Thymus (tissue), 11 donors: ENCODE results near the gene TMEM82. TPM values are rescaled to one million over a fixed set of nuclear protein-coding genes. Genes with fewer than 3 reads are reported as not detected.

Experiments
- DNase-seq, 9 donors: peaks; one replicate each; pipeline ENCODE4 v3.0.0-alpha.2; 2013; ENCODE audit warnings: low spot score in 9 of 9, low read depth in 6 of 9, missing footprints in 1 of 9
- H3K27ac ChIP-seq, 2 donors: one replicate each; pipeline ENCODE4 v1.5.1; 2013; ENCODE audit warnings: control low read depth in 1 of 2, low read depth in 1 of 2, low read length in 1 of 2, mild to moderate bottlenecking in 1 of 2, moderate library complexity in 1 of 2
- H3K27me3 ChIP-seq, 2 donors: one replicate each; pipeline ENCODE4 v1.5.1; 2013; ENCODE audit warnings: low read length in 1 of 2; ENCODE audit not compliant: control insufficient read depth in 2 of 2, insufficient read depth in 1 of 2
- H3K36me3 ChIP-seq, 2 donors: one replicate each; pipeline ENCODE4 v1.5.1; 2013; ENCODE audit warnings: low read length in 1 of 2, mild to moderate bottlenecking in 1 of 2, moderate library complexity in 1 of 2; ENCODE audit not compliant: control insufficient read depth in 2 of 2, insufficient read depth in 2 of 2
- H3K4me1 ChIP-seq, 2 donors: one replicate each; pipeline ENCODE4 v1.5.1; 2013; ENCODE audit warnings: low read length in 2 of 2; ENCODE audit not compliant: control insufficient read depth in 2 of 2, insufficient read depth in 2 of 2
- H3K4me3 ChIP-seq, 2 donors: one replicate each; pipeline ENCODE4 v1.5.1; 2013; ENCODE audit warnings: low read length in 2 of 2, control low read depth in 1 of 2, mild to moderate bottlenecking in 1 of 2
- H3K9me3 ChIP-seq, 2 donors: one replicate each; pipeline ENCODE4 v1.5.1; 2013; ENCODE audit warnings: low read length in 1 of 2, mild to moderate bottlenecking in 1 of 2; ENCODE audit not compliant: control insufficient read depth in 2 of 2, insufficient read depth in 1 of 2
- WGBS: extraction: QIAGEN DNeasy Blood & Tissue Kit; methylation state at CpG from one replicate; pipeline ENCODE4 v1.1.7; 2013; 5-methylcytosine and 5-hydroxymethylcytosine counted together
- polyA plus RNA-seq: library from polyadenylated mRNA; stranded (reverse); fragments of 200-250 nt; gene quantifications from one replicate; pipeline ENCODE4 v1.2.3, GENCODE V29; 2013
- total RNA-seq: library from RNA; stranded (reverse); fragments of 120-200 nt; gene quantifications from one replicate; pipeline ENCODE4 v1.2.4, GENCODE V29; 2013
- donor health status: healthy.

The TMEM82 gene
- total and polyA plus RNA-seq, 2 donors: not detected

GRCh38 chr1:15749399-15750291 lies 7.3 kb downstream of the TMEM82 start:
- H3K9me3 ChIP-seq: no peaks in the 10 kb centered on the region
- no peak for DNase-seq
- H3K27ac ChIP-seq: no peak overlapping the region
- no peak overlapping the region for H3K4me3 ChIP-seq
- 83% methylated on average over 19 of the region's 19 CpGs for WGBS
- H3K4me1 ChIP-seq: no peaks in the 10 kb centered on the region
- H3K36me3 ChIP-seq: no peaks in the 10 kb centered on the region
- peaks cover 0 to 4% of the 10 kb centered on the region in 2 donors for H3K27me3 ChIP-seq

- DNase-seq: no peak
- 94% methylated on average over 12 of the region's 12 CpGs for WGBS
These were observed 8.6 kb downstream of the TMEM82 start for GRCh38 chr1:15750924-15751323.

GRCh38 chr1:15751717-15752116 lies 9.4 kb downstream of the TMEM82 start:
- Histone ChIP-seq H3K27ac (no peak overlapping the region), H3K27me3 (peaks cover 6 to 20% of the 10 kb centered on the region in 2 donors), H3K9me3 (no peaks in the 10 kb centered on the region), H3K4me1 (peaks cover 6 to 7% of the 10 kb centered on the region in 2 donors), H3K4me3 (no peak overlapping the region), H3K36me3 (no peaks in the 10 kb centered on the region)
- WGBS: 91% methylated on average over 10 of the region's 10 CpGs
- DNase-seq: no peak

More at GRCh38 chr1:15750924-15751323, 8.6 kb downstream of the TMEM82 start:
- Histone ChIP-seq H3K4me1 (no peaks in the 10 kb centered on the region), H3K4me3 (no peak overlapping the region), H3K27ac (no peak overlapping the region), H3K27me3 (peaks cover 0 to 12% of the 10 kb centered on the region in 2 donors), H3K9me3 (no peaks in the 10 kb centered on the region), H3K36me3 (no peaks in the 10 kb centered on the region)

- no peak for DNase-seq
- Histone ChIP-seq H3K4me3 (no peak overlapping the region), H3K27ac (no peak overlapping the region), H3K9me3 (no peaks in the 10 kb centered on the region), H3K27me3 (peaks cover 22 to 39% of the 10 kb centered on the region in 2 donors), H3K36me3 (no peaks in the 10 kb centered on the region), H3K4me1 (peaks cover 6 to 8% of the 10 kb centered on the region in 2 donors)
- WGBS: 88% methylated on average over 10 of the region's 10 CpGs
These were observed 11.5 kb downstream of the TMEM82 start for GRCh38 chr1:15753776-15754175.

- Histone ChIP-seq H3K27me3 (peaks cover 34 to 53% of the 10 kb centered on the region in 2 donors), H3K36me3 (no peaks in the 10 kb centered on the region), H3K4me3 (no peak overlapping the region), H3K9me3 (no peaks in the 10 kb centered on the region), H3K4me1 (peaks cover 8 to 13% of the 10 kb centered on the region in 2 donors), H3K27ac (no peak overlapping the region)
- 98% methylated on average over 2 of the region's 2 CpGs for WGBS
- no peak for DNase-seq
These were observed 12.8 kb downstream of the TMEM82 start for GRCh38 chr1:15755021-15755645.

GRCh38 chr1:15755646-15756040 lies 13.3 kb downstream of the TMEM82 start:
- Histone ChIP-seq H3K4me1 (peaks cover 8 to 13% of the 10 kb centered on the region in 2 donors), H3K36me3 (no peaks in the 10 kb centered on the region), H3K4me3 (no peak overlapping the region), H3K27me3 (peaks cover 38 to 58% of the 10 kb centered on the region in 2 donors), H3K9me3 (peaks cover 0 to under 1% of the 10 kb centered on the region in 2 donors), H3K27ac (no peak overlapping the region)
- 89% methylated on average over 4 of the region's 4 CpGs for WGBS
- no peak for DNase-seq

- Histone ChIP-seq H3K27ac (no peak overlapping the region), H3K27me3 (peaks cover 45 to 65% of the 10 kb centered on the region in 2 donors), H3K4me3 (no peak overlapping the region)
These were observed 14.1 kb downstream of the TMEM82 start for GRCh38 chr1:15756143-15757015.

GRCh38 chr1:15757016-15757543 lies 14.8 kb downstream of the TMEM82 start:
- Histone ChIP-seq H3K4me3 (no peak overlapping the region), H3K9me3 (peaks cover 0 to 2% of the 10 kb centered on the region in 2 donors), H3K36me3 (no peaks in the 10 kb centered on the region), H3K4me1 (peaks cover 8 to 13% of the 10 kb centered on the region in 2 donors), H3K27ac (no peak overlapping the region), H3K27me3 (peaks cover 48 to 72% of the 10 kb centered on the region in 2 donors)
- no peak for DNase-seq
- 67% methylated on average over 9 of the region's 9 CpGs for WGBS

More at GRCh38 chr1:15756143-15757015, 14.1 kb downstream of the TMEM82 start:
- peaks cover 0 to 2% of the 10 kb centered on the region in 2 donors for H3K9me3 ChIP-seq
- DNase-seq: peak in 2 of 9 donors; percentile 13 to 25
- no peaks in the 10 kb centered on the region for H3K36me3 ChIP-seq
- H3K4me1 ChIP-seq: peaks cover 8 to 13% of the 10 kb centered on the region in 2 donors
- whole genome bisulfite sequencing: 23% methylated on average over 21 of the region's 21 CpGs
